T-helper 1 cell treated with Interleukin-12 subunit alpha and Interleukin-12 subunit beta and Interleukin-4 antibody, amounts not matched to agents 30 μg/mL and 1 μg/mL, for 36 hours (primary cell): ENCODE data around the gene PLEKHJ1.

ENCODE experiments used
- H3K27ac Mint-ChIP-seq: one replicate; pipeline ENCODE4 v1.8.0; 2021; ENCODE audit warnings: mild to moderate bottlenecking, mixed read lengths
- H3K27me3 Mint-ChIP-seq: one replicate; pipeline ENCODE4 v1.8.0; 2021; ENCODE audit warnings: low read depth, mixed read lengths
- H3K36me3 Mint-ChIP-seq: one replicate; pipeline ENCODE4 v1.8.0; 2021; ENCODE audit warnings: low read depth, mixed read lengths
- H3K4me1 Mint-ChIP-seq: one replicate; pipeline ENCODE4 v1.8.0; 2021; ENCODE audit warnings: low read depth, mixed read lengths
- H3K4me3 Mint-ChIP-seq: one replicate; pipeline ENCODE4 v1.8.0; 2021; ENCODE audit warnings: mild to moderate bottlenecking, moderate library complexity, mixed read lengths
- H3K9me3 Mint-ChIP-seq: one replicate; pipeline ENCODE4 v1.8.0; 2021; ENCODE audit warnings: mixed read lengths

The PLEKHJ1 gene

GRCh38 chr19:2199861-2200623, 36.1 kb downstream of the PLEKHJ1 start:
- Mint-ChIP-seq H3K4me1 (no peaks in the 10 kb centered on the region), H3K27me3 (no peaks in the 10 kb centered on the region), H3K36me3 (peaks cover 1% of the 10 kb centered on the region), H3K27ac (no peak overlapping the region), H3K4me3 (no peak overlapping the region), H3K9me3 (no peaks in the 10 kb centered on the region)

- Mint-ChIP-seq H3K27ac (no peak overlapping the region), H3K4me3 (no peak overlapping the region), H3K27me3 (no peaks in the 10 kb centered on the region), H3K4me1 (no peaks in the 10 kb centered on the region), H3K9me3 (no peaks in the 10 kb centered on the region), H3K36me3 (peaks cover 1% of the 10 kb centered on the region)
Measured at GRCh38 chr19:2199215-2199614, 36.9 kb downstream of the PLEKHJ1 start.

GRCh38 chr19:2198317-2198716, 37.8 kb downstream of the PLEKHJ1 start:
- no peaks in the 10 kb centered on the region for H3K4me1 Mint-ChIP-seq
- H3K27me3 Mint-ChIP-seq, result no peaks in the 10 kb centered on the region
- no peak overlapping the region for H3K27ac Mint-ChIP-seq
- peaks cover 1% of the 10 kb centered on the region for H3K36me3 Mint-ChIP-seq
- H3K4me3 Mint-ChIP-seq, result no peak overlapping the region
- H3K9me3 Mint-ChIP-seq, result no peaks in the 10 kb centered on the region

GRCh38 chr19:2197270-2197669, 38.9 kb downstream of the PLEKHJ1 start:
- H3K9me3 Mint-ChIP-seq, result no peaks in the 10 kb centered on the region
- no peaks in the 10 kb centered on the region for H3K27me3 Mint-ChIP-seq
- H3K4me3 Mint-ChIP-seq, result no peak overlapping the region
- H3K4me1 Mint-ChIP-seq, result no peaks in the 10 kb centered on the region
- peaks cover 1% of the 10 kb centered on the region for H3K36me3 Mint-ChIP-seq
- no peak overlapping the region for H3K27ac Mint-ChIP-seq

GRCh38 chr19:2195914-2196313, 40.2 kb downstream of the PLEKHJ1 start:
- no peak overlapping the region for H3K27ac Mint-ChIP-seq
- H3K4me1 Mint-ChIP-seq, result no peaks in the 10 kb centered on the region
- no peaks in the 10 kb centered on the region for H3K9me3 Mint-ChIP-seq
- H3K36me3 Mint-ChIP-seq, result peaks cover 4% of the 10 kb centered on the region
- H3K4me3 Mint-ChIP-seq, result no peak overlapping the region
- H3K27me3 Mint-ChIP-seq, result no peaks in the 10 kb centered on the region

- no peak overlapping the region for H3K27ac Mint-ChIP-seq
- no peaks in the 10 kb centered on the region for H3K9me3 Mint-ChIP-seq
- H3K36me3 Mint-ChIP-seq, result peaks cover 4% of the 10 kb centered on the region
Measured at GRCh38 chr19:2195361-2195760, 40.8 kb downstream of the PLEKHJ1 start.

GRCh38 chr19:2194513-2195078, 41.5 kb downstream of the PLEKHJ1 start:
- Mint-ChIP-seq H3K4me3 (no peak overlapping the region), H3K27ac (no peak overlapping the region), H3K27me3 (no peaks in the 10 kb centered on the region), H3K4me1 (no peaks in the 10 kb centered on the region), H3K36me3 (peaks cover 4% of the 10 kb centered on the region), H3K9me3 (no peaks in the 10 kb centered on the region)

More at GRCh38 chr19:2195361-2195760, 40.8 kb downstream of the PLEKHJ1 start:
- Mint-ChIP-seq H3K27me3 (no peaks in the 10 kb centered on the region), H3K4me3 (no peak overlapping the region), H3K4me1 (no peaks in the 10 kb centered on the region)

GRCh38 chr19:2193807-2194206, 42.3 kb downstream of the PLEKHJ1 start:
- H3K27me3 Mint-ChIP-seq, result no peaks in the 10 kb centered on the region
- H3K27ac Mint-ChIP-seq, result no peak overlapping the region
- peaks cover 4% of the 10 kb centered on the region for H3K36me3 Mint-ChIP-seq
- no peak overlapping the region for H3K4me3 Mint-ChIP-seq
- no peaks in the 10 kb centered on the region for H3K9me3 Mint-ChIP-seq
- no peaks in the 10 kb centered on the region for H3K4me1 Mint-ChIP-seq

- H3K4me1 Mint-ChIP-seq, result peaks cover 2% of the 10 kb centered on the region
- no peak overlapping the region for H3K4me3 Mint-ChIP-seq
- peaks cover 4% of the 10 kb centered on the region for H3K36me3 Mint-ChIP-seq
- no peaks in the 10 kb centered on the region for H3K9me3 Mint-ChIP-seq
- H3K27me3 Mint-ChIP-seq, result no peaks in the 10 kb centered on the region
- no peak overlapping the region for H3K27ac Mint-ChIP-seq
Measured at GRCh38 chr19:2192862-2193261, 43.3 kb downstream of the PLEKHJ1 start.

GRCh38 chr19:2191456-2192310, 44.4 kb downstream of the PLEKHJ1 start:
- Mint-ChIP-seq H3K36me3 (peaks cover 7% of the 10 kb centered on the region), H3K27me3 (no peaks in the 10 kb centered on the region), H3K27ac (no peak overlapping the region), H3K9me3 (no peaks in the 10 kb centered on the region), H3K4me1 (peaks cover 2% of the 10 kb centered on the region), H3K4me3 (no peak overlapping the region)

GRCh38 chr19:2190848-2191455, 45.2 kb downstream of the PLEKHJ1 start:
- H3K9me3 Mint-ChIP-seq, result no peaks in the 10 kb centered on the region
- no peak overlapping the region for H3K27ac Mint-ChIP-seq
- H3K36me3 Mint-ChIP-seq, result peaks cover 7% of the 10 kb centered on the region
- H3K27me3 Mint-ChIP-seq, result no peaks in the 10 kb centered on the region
- H3K4me1 Mint-ChIP-seq, result peaks cover 2% of the 10 kb centered on the region
- H3K4me3 Mint-ChIP-seq, result no peak overlapping the region

- Mint-ChIP-seq H3K27me3 (no peaks in the 10 kb centered on the region), H3K9me3 (no peaks in the 10 kb centered on the region), H3K27ac (no peak overlapping the region), H3K36me3 (peaks cover 13% of the 10 kb centered on the region), H3K4me3 (no peak overlapping the region), H3K4me1 (peaks cover 4% of the 10 kb centered on the region)
Measured at GRCh38 chr19:2189880-2190279, 46.2 kb downstream of the PLEKHJ1 start.

GRCh38 chr19:2188708-2189385, 47.3 kb downstream of the PLEKHJ1 start:
- no peak overlapping the region for H3K27ac Mint-ChIP-seq
- no peaks in the 10 kb centered on the region for H3K9me3 Mint-ChIP-seq
- H3K4me3 Mint-ChIP-seq, result no peak overlapping the region
- peaks cover 6% of the 10 kb centered on the region for H3K4me1 Mint-ChIP-seq
- no peaks in the 10 kb centered on the region for H3K27me3 Mint-ChIP-seq
- peaks cover 18% of the 10 kb centered on the region for H3K36me3 Mint-ChIP-seq

GRCh38 chr19:2187159-2187558, 49.0 kb downstream of the PLEKHJ1 start:
- no peak overlapping the region for H3K4me3 Mint-ChIP-seq
- H3K27ac Mint-ChIP-seq, result no peak overlapping the region
- no peaks in the 10 kb centered on the region for H3K27me3 Mint-ChIP-seq
- H3K36me3 Mint-ChIP-seq, result peaks cover 18% of the 10 kb centered on the region
- H3K9me3 Mint-ChIP-seq, result no peaks in the 10 kb centered on the region
- peaks cover 6% of the 10 kb centered on the region for H3K4me1 Mint-ChIP-seq
